GM08714 (cell line): ENCODE measurements around the gene HYAL2.

ENCODE experiments used
- H3K4me3 ChIP-seq: fragments of 200-500 bp; sonication (Bioruptor generic); 2 replicates; pipeline ENCODE4 v1.5.1; 2014; ENCODE audit warnings: mild to moderate bottlenecking, low read length, inconsistent platforms
- ZNF274 ChIP-seq: IDR thresholded peaks from 2 replicates; pipeline ENCODE4 v1.6.1; 2012; ENCODE audit warnings: mild to moderate bottlenecking, low read depth, low read length

Gene HYAL2

GRCh38 chr3:50355829-50356552 lies 33.4 kb upstream of the HYAL2 start:
- H3K4me3 ChIP-seq, result no peak overlapping the region; the same call in 1 of the 2 replicates
- TF ChIP-seq ZNF274, result no peak

GRCh38 chr3:50354850-50355249 lies 32.3 kb upstream of the HYAL2 start:
- no peak overlapping the region for H3K4me3 ChIP-seq
- no peak for TF ChIP-seq ZNF274

DNA sequence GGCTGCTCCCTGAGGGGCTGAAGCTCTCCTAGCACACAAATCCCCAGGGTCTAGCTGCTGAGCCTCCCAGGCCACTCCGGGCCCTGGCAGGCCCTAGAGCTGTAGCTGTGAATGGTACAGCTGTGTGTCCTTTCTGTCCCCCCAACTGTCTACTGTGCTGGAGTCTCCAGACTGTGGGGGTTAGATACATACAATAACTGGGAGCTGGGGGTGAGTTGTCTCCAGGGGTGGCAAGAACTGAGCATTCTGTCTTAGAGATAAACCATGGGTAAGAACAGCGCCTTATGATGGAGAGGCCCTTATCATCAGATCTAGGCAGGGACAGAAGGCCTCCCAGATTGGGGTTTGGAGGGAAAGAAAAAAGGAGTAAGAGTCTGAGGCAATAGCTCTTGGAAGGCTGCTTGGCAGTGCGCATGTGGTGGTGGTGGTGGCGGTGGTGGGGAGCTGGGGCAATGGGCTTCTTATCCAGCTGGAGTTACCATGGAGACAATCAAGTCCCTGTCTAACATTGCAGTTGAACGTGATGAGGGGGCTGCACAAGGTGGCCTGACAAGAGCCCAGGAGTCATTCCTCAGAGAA lies 31.7 kb upstream of the HYAL2 start:
- no peak for TF ChIP-seq ZNF274
- H3K4me3 ChIP-seq, result no peak overlapping the region

DNA sequence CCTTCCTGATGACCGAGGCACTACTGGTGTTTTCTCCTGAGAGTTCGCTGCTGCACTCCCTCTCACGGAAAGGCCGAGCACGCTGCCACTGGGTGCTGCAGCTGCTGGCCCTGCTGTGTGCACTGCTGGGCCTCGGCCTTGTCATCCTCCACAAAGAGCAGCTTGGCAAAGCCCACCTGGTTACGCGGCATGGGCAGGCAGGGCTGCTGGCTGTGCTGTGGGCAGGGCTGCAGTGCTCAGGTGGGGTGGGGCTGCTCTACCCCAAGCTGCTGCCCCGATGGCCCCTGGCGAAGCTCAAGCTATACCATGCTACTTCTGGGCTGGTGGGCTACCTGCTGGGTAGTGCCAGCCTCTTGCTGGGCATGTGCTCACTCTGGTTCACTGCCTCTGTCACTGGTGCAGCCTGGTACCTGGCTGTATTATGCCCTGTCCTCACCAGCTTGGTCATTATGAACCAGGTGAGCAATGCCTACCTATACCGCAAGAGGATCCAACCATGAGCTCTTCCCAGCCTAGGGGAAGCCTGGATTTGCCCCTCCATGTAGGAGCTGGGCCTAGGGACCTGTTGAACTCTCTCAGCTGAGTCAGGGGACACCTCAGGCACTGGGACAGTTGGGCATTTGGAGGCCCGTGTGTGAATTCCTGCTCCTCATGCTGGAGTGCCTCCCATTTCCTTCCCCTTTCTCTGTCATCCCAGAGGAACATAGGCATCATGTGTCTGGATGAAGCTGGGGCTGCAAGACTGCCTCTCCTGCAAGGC lies 30.9 kb upstream of the HYAL2 start:
- no peak overlapping the region for H3K4me3 ChIP-seq
- TF ChIP-seq ZNF274, result no peak

GRCh38 chr3:50352781-50353180 lies 30.2 kb upstream of the HYAL2 start:
- TF ChIP-seq ZNF274, result no peak

DNA sequence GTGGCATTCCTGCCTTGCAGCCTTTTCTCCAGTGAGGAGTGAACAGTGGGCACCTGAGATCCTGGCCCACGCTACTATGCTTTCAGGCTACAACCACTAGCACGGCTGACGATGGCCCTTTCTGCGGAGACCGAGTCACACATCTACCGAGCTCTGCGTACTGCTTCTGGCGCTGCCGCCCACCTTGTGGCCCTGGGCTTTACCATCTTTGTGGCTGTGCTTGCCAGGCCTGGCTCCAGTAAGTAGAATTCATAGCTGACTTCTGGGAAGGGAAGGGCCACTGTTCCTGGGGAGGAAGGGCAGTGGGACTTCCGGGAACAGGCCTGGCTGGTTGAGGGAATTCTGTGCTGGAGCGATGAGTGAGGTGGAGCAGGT lies 28.8 kb upstream of the HYAL2 start:
- no peak for TF ChIP-seq ZNF274
- peak overlapping the region; percentile 87; the same call in 1 of the 2 replicates for H3K4me3 ChIP-seq

More at GRCh38 chr3:50352781-50353180, 30.2 kb upstream of the HYAL2 start:
- no peak overlapping the region for H3K4me3 ChIP-seq

- peak within 1 kb of the TSS; percentile 87 for H3K4me3 ChIP-seq
- TF ChIP-seq ZNF274, result no peak
Measured at GRCh38 chr3:50350527-50351322, 28.2 kb upstream of the HYAL2 start, which contains the start of the genes CYB561D2 and NPRL2. TSS of gene CYB561D2 (plus strand) at chr3:50350862. CDS start at chr3:50351434, 572 bp downstream. TSS of gene NPRL2 (minus strand) at chr3:50350775. CDS start at chr3:50350652, 123 bp downstream.

- TF ChIP-seq ZNF274, result no peak
- H3K4me3 ChIP-seq, result peak overlapping the region; percentile 87
Measured at GRCh38 chr3:50350213-50350526, 27.6 kb upstream of the HYAL2 start.

DNA sequence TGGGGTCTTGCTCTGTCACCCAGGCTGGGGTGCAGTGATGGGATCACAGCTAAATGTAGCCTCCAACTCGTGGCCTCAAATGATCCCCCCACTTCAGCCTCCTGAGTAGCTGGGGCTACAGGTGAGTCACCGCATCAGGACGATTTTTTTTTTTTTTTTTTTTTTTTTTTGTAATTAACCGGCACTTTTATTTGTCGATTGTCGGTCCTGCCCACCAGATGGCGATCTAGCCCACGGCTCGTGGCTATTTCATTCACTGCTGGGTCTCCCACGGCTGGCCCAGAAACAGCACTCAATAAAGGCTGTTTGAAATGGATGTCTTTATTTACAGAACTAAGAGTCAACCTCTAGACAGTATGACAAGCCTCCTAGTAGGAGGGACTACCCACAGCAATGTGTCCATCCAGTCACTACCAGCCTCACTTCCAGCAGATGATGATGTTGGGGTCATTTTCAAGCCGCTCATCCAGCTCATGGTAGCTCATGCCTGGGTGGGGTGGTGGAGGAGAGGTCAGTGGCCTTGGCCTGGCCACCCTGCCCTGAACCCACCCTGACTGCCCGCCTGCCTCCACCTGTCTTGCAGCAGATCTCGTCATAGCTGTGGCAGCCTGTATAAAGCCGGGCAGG lies 24.8 kb upstream of the HYAL2 start:
- no peak overlapping the region for H3K4me3 ChIP-seq
- no peak for TF ChIP-seq ZNF274

DNA sequence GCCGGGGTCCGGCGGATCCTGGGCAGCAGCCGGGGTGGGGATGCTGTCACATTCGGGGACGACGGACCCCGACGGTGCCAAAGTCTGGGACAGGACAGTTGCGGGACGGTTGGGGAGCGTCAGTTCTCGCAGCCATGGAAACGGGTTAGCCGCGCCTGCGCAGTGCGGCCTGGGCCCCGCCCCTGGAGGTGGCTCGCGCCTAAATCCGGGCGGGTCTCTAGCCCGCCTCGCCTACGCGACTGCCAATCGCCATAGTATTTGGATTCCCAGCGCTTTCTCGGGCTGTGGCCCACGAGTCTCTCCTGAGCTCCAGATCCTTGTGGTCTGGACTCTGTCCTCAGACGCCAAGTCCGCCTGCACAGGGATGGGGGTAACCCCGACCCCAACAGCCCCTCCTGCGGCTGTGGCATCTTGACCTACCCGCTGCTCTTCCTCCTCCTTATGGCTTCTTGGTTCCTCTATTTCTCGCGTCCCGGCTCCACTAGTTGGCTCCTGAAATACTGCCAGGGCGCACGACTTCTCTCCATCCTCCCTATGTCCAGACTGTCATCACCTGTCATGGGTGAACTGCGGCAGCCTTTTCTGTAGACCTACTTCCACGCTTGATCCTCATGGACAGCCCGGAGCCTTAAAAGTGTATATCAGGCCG lies 23.2 kb upstream of the HYAL2 start, which contains the start of gene ZMYND10:
TSS of gene ZMYND10 (minus strand) at position 147 of the 649 bp plus-strand sequence. CDS start 153 bp downstream, outside the sequence.
- peak within 1 kb of the TSS; percentile 26; the same call in 1 of the 2 replicates for H3K4me3 ChIP-seq
- no peak for TF ChIP-seq ZNF274

DNA sequence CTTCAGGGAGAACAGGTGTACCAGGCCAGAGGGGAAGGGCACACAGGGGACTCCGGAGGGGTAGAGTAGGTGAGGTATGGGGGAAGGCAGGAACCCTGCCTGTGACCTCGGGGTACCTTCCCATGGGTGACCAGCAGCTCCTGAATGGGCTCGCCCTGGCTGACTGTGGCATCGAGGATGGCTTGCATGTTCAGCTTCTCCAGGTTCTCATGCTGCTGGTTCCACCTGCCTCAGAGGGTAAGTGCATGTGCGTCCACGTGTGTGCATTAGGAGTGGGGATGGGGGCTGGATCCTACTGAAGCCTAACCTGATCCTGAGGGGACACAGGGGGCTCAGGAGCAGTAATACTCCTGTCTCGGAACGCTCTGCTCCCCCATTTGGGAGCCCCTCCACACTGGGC lies 22.5 kb upstream of the HYAL2 start:
- H3K4me3 ChIP-seq, result no peak overlapping the region
- no peak for TF ChIP-seq ZNF274

- TF ChIP-seq ZNF274, result no peak
- no peak overlapping the region for H3K4me3 ChIP-seq
Measured at GRCh38 chr3:50342813-50343633, 20.5 kb upstream of the HYAL2 start.
